ENCODE measurements around the gene LRTM2.
"Not testable (repeated sequence)": the region's sequence is repeated elsewhere in the genome, so short reads cannot be mapped to it uniquely, and the experiment has no call there.

Gene LRTM2

DNA sequence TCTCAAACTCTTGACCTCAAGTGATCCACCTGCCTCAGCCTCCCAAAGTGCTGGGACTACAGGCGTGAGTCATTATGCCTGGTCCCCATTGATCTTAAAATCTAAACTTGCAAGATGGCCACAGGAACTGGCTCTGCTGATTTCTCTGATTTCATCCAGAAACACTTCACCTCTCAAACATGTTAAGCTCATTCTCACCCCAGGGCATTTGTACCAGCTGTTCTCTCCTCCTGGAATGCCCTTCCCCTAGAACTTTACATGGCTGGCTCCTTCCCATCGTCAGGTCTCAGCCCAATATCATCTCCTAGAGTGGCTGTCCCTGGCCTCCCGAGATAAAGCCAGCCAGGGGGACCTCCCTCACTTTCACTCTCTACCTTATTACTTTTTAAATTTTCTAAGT is 5.3 kb upstream of the LRTM2 start:
- TF ChIP-seq, protein P1, sequence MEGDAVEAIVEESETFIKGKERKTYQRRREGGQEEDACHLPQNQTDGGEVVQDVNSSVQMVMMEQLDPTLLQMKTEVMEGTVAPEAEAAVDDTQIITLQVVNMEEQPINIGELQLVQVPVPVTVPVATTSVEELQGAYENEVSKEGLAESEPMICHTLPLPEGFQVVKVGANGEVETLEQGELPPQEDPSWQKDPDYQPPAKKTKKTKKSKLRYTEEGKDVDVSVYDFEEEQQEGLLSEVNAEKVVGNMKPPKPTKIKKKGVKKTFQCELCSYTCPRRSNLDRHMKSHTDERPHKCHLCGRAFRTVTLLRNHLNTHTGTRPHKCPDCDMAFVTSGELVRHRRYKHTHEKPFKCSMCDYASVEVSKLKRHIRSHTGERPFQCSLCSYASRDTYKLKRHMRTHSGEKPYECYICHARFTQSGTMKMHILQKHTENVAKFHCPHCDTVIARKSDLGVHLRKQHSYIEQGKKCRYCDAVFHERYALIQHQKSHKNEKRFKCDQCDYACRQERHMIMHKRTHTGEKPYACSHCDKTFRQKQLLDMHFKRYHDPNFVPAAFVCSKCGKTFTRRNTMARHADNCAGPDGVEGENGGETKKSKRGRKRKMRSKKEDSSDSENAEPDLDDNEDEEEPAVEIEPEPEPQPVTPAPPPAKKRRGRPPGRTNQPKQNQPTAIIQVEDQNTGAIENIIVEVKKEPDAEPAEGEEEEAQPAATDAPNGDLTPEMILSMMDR (IDR thresholded peaks at IDR 0.05; ENCODE audit: low read depth, low read length, missing control alignments), result no peak

GRCh38 chr12:1815814-1816729 is 4.3 kb upstream of the LRTM2 start:
- in situ Hi-C loops (cut with HindIII; ENCODE audit: low sequenced_read_pairs), result loop anchor here (25.0 kb wide), 1 partner anchor 121 kb away; no protein-coding TSS in a partner anchor
- no peak for DNase-seq (ENCODE audit: low read depth)
- TF ChIP-seq, protein P1 (IDR thresholded peaks at IDR 0.05; ENCODE audit: low read depth, low read length, missing control alignments), result no peak
- H3K4me3 ChIP-seq (ENCODE audit: low read depth, low read length), result no peak overlapping the region

More for the DNA sequence above, 5.3 kb upstream of the LRTM2 start:
- no peak for DNase-seq (ENCODE audit: low read depth)
- no peak overlapping the region for H3K4me3 ChIP-seq (ENCODE audit: low read depth, low read length)
- in situ Hi-C loops (cut with HindIII; ENCODE audit: low sequenced_read_pairs), result loop anchor here (25.0 kb wide), 1 partner anchor 122 kb away; no protein-coding TSS in a partner anchor

DNA sequence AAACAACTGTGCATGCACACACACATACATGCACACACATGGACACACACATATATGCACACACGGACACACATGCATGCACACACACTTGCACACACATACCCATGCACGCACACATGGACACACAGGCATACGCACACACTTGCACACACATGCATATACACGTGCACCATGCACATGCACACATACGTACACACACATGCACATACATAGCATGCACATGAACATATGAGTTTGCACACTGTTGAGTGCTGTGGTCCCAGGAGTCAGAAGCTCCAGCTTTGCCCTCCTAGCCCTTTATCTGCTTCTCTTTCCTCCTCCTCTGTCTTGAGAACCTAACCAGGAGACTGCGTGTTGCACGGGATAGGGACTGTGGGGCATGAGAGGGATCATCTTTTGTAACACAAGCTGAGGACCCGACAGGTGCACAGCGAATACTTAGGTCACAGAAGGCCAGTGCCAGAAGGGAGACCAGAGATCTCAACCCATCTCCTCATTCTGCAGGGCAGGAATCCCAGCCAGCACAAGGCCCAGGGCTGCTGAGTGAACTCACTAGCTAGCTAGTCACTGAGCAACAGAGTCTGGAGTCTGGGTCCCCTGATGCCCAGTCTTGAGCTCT is 3.5 kb upstream of the LRTM2 start:
- TF ChIP-seq, protein P1 (IDR thresholded peaks at IDR 0.05; ENCODE audit: low read depth, low read length, missing control alignments), result no peak
- DNase-seq (ENCODE audit: low read depth), result no peak
- in situ Hi-C loops (cut with HindIII; ENCODE audit: low sequenced_read_pairs), result loop anchor here (25.0 kb wide), 1 partner anchor 120 kb away; no protein-coding TSS in a partner anchor
- no peak overlapping the region for H3K4me3 ChIP-seq (ENCODE audit: low read depth, low read length)

GRCh38 chr12:1817928-1818327 is 2.4 kb upstream of the LRTM2 start:
- in situ Hi-C loops (cut with HindIII; ENCODE audit: low sequenced_read_pairs), result loop anchor here (25.0 kb wide), 1 partner anchor 119 kb away; no protein-coding TSS in a partner anchor
- not testable (repeated sequence) for H3K4me3 ChIP-seq (ENCODE audit: low read depth, low read length); DNase-seq (ENCODE audit: low read depth)

DNA sequence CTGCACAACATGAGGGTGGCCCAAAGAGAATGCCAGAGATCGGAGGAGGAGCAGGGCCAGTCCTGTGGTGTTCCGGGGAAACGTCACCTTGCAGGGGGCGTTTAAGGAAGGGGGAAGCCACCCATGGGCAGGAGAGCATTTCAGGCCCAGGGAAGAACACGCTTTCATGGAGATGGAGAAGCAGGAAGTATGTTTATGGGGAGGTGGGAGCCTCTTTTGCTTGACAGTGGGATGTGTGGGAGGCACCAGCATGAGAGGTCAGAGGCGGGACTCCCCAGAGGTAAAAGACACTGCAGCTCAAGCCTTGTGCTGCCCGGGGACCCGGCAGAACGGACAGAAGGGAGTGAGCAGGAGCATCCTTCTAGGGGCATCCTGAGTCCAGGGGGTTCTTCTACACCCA is 1.3 kb upstream of the LRTM2 start:
- in situ Hi-C loops (cut with HindIII; ENCODE audit: low sequenced_read_pairs), result loop anchor here (25.0 kb wide), 1 partner anchor 118 kb away; no protein-coding TSS in a partner anchor
- no peak for DNase-seq (ENCODE audit: low read depth)
- H3K4me3 ChIP-seq (ENCODE audit: low read depth, low read length), result no peak overlapping the region
- TF ChIP-seq, protein P1 (IDR thresholded peaks at IDR 0.05; ENCODE audit: low read depth, low read length, missing control alignments), result no peak

- in situ Hi-C loops (cut with HindIII; ENCODE audit: low sequenced_read_pairs), result loop anchor here (25.0 kb wide), 1 partner anchor 118 kb away; no protein-coding TSS in a partner anchor
- TF ChIP-seq, protein P1 (IDR thresholded peaks at IDR 0.05; ENCODE audit: low read depth, low read length, missing control alignments), result no peak
- H3K4me3 ChIP-seq (ENCODE audit: low read depth, low read length), result no peak overlapping the region
- DNase-seq (ENCODE audit: low read depth), result no peak
Measured at GRCh38 chr12:1819571-1819970, 794 bp upstream of the LRTM2 start.

Data from astrocyte of the cerebellum (primary cell).